GM18511 (cell line): ENCODE measurements around the gene LEF1.
A peak's percentile ranks its signal among the peaks of the same experiment; 100 is the strongest.

ENCODE experiments used
- ATAC-seq: cut with Tn5 transposase; IDR thresholded peaks from one replicate; pipeline ENCODE4 v1.9.1; 2021; ENCODE audit warnings: mild to moderate bottlenecking, moderate library complexity; ENCODE audit not compliant: unreplicated experiment

LEF1 gene

DNA sequence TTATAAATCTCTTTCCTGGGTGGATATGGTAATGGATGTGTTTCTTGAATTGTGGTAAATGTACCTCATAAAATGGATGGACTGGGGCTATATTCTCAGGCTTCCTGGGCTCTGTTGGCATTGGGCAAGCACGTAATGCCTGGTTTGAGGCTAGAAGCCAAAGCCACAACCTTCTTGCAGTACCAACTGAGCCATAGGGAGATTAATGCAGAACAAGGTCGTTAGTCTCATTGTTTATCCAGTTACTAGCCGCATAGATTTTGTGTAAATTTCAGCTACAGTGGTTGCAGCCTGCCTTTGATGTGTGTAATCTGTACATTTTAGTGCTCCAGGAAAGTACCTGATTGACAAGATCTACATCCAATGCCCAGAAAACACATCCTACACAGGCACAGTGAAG, 7.2 kb upstream of the LEF1 start:
- ATAC-seq = no peak

- ATAC-seq = no peak
These were observed 6.1 kb upstream of the LEF1 start for GRCh38 chr4:108174856-108175255.

GRCh38 chr4:108173599-108174057, 4.9 kb upstream of the LEF1 start:
- no peak for ATAC-seq

DNA sequence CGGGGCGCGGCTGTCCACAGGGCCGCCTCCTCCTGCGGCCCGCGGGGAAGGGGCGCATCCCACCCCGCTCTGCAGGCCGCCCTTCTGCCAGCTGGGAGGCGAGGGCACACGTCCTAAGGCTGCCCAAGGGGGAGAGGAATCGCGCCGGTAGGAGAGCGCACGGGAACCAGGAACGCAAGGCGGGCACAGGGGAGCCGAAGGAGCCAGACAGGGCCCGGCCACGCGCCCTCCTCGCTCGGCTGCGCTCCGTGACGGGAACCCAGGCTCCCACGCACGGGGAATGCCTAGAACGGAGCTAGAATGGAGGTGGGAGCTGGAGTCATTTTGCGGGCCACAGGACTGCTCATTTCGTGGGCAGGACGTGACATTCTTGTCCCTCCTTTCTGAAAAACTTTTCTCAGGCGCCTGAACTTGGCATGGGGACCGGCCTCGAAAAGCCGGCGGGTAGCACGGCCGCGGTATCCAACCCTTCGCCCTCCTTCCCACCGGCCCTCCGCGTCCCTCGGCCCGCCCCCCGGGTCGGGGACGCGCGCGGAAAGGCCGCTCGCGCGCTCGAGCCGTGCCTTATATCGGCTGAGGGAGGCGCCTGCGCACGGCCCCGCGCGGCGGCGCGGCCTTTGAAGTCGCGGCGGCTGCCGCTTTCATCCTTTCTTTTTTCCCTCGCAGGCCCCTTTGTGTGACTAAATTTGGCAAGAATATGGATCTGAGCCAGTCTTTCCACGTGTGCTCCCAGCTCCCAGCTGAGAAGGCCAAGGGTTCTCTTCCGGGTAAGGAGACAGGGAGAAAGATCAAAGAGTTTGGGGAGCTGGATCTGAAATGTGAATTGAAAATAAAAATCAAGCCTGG, 4.2 kb upstream of the LEF1 start:
- peak; percentile 53 for ATAC-seq

GRCh38 chr4:108172231-108172752, 3.6 kb upstream of the LEF1 start:
- peak; percentile 38 for ATAC-seq

- no peak for ATAC-seq
These were observed 2.9 kb upstream of the LEF1 start for GRCh38 chr4:108171339-108172230.

DNA sequence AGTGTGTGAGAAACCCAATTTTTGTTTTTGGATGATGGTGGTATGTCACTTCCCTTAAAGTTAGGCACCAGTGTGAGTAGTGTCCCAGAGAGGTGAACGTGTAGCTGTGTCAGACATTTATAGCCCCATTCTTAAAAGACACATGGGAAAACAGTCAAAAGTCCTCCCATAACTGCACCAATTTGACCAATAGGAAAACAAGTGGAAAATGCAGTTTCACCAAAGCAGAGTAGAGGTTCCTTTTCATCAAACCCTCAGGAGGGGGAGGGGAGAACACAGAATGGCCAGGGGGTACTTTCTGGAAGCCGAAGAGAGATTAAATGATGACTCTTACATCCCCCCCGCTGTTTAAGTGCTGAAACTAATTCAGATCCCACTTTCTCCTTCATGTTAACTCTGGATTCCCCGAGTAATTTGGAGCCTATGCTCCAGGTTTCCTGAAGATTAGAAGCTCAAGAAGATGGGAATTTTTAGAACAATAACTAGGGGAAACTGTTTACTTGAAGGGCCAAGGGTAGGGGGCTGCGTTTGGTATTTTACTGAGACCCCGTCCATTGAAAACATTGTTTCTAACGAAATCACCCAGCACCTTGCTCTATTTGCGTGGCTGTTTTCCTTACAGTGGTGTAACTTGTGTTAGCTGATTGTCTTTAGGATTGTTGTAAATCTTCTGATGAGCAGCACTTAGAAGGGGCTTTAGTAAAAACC, 2.1 kb upstream of the LEF1 start:
- ATAC-seq = no peak

GRCh38 chr4:108169664-108170063, 932 bp upstream of the LEF1 start:
- ATAC-seq = no peak

GRCh38 chr4:108168160-108168670, 517 bp downstream of the LEF1 start:
- ATAC-seq = no peak

- peak; percentile 47 for ATAC-seq
These were observed 2.1 kb downstream of the LEF1 start for GRCh38 chr4:108166441-108167315.

DNA sequence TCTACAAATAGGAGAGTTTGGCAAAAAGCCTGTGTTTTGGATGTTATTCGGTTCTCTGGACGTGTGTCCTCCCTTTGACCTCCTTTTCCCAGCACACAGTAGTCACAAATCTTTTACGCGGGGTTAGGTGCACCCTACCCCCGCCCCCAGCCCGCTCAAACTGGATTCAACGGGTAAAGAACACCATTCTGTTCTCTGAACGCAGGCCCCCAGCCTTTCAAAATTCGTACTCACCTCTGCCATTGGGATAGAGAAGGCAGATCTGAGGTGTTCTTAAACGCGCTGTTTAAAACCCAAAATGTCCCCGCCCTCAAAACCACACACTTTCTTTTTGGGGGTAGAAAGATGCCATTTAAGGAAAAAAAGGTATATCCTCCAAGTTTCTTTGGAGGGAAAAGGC, 2.7 kb downstream of the LEF1 start:
- ATAC-seq = no peak

- no peak for ATAC-seq
These were observed 3.1 kb downstream of the LEF1 start for GRCh38 chr4:108165586-108165985.

- ATAC-seq = no peak
These were observed 5.4 kb downstream of the LEF1 start for GRCh38 chr4:108163351-108163750.

DNA sequence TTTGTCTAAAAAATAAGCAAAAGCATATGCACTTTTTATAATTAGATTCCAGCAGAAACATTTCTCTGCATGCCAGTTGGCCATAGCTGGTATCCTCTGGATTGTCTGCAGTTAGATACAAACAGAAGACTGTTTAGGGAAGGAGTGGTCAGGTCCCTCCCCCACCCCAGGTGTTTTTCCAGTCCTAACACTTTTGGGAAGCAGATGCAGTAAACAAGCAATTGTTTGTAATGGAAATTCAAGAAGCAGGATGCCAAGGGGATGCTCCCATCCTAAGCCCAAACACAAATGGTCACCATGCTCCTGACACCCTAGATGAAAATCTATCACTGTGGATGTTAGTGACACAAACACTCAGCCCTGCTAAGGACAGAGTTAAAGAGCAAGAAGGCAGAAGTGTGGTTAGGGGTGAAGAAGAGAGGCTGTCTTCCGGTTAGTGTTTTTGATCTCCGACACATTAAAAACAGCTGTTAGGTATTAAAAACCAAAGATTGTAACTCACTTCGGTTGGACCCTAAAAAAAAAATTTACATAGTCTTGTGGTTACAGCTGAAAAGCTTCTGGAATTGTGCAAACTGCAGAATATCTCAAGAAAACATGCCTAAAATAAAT, 7.9 kb downstream of the LEF1 start:
- ATAC-seq = no peak

- ATAC-seq = no peak
These were observed 8.9 kb downstream of the LEF1 start for GRCh38 chr4:108159845-108160244.

- ATAC-seq = no peak
These were observed 11.1 kb downstream of the LEF1 start for GRCh38 chr4:108157655-108158054.

- no peak for ATAC-seq
These were observed 12.3 kb downstream of the LEF1 start for GRCh38 chr4:108156391-108156790.

DNA sequence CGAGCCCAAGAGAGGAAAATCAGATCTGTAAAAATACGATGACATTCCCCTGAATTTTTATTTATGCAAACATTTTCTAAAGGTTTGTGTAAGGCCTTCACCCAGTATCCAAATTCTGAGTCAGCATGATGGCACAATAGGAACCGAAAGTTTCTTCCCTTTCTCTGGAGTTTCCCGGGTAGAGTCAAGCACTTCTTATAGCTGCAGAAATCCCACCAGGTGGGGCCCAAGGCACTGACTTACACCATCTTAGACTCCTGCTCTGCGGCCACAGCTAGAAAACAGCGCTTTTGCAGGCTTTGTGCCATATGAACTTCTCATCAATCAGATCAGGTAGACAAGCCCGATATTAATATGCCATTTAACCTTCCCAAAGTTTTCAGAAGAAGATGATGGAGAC, 13.4 kb downstream of the LEF1 start:
- ATAC-seq = no peak

DNA sequence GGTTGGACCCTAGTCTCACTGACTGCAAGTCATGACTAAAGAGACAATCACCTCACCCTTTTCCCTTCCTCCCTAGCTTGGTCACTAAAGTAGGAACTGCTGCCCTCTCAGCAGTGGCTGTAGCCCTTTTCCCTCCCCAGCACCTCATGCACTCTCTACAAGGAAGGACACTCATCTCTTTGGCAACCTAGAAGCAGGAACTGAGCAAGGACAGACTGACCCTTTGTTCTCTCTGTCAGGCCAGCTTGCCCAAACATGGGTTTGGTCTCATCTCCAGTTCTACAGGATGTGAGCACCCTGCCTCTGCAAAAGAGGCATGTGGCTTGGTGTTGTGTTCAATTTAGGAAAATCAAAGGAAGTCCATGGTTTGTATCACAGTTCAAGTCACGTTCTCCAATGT, 15.8 kb downstream of the LEF1 start:
- ATAC-seq = no peak
